Right lobe of liver (tissue), 4 donors: Measurements from ENCODE around the gene GNAL.

Source experiments
- CTCF ChIP-seq, 4 donors: fragments of 200-600 bp in 3 of 4; fragments of 450-650 bp in 1 of 4; IDR thresholded peaks; one replicate each; pipeline versions ENCODE4 v1.5.1 to v1.8.0; 2016 to 2022; ENCODE audit warnings: antibody characterized with exemption in 4 of 4, mild to moderate bottlenecking in 2 of 4
- POLR2A ChIP-seq: fragments of 450-650 bp; IDR thresholded peaks from one replicate; pipeline ENCODE4 v1.6.1; 2017; ENCODE audit warnings: antibody characterized with exemption, mild to moderate bottlenecking
- donor health status: DM: no; HTN: no; CAD: no.
- donor health status: DM: no; HTN: no; CAD: no.
- donor health status: DM: no; HTN: yes; CAD: no.

- TF ChIP-seq CTCF (IDR thresholded peaks at IDR 0.05) (no peak), POLR2A (peak; percentile 99)
Observed at GRCh38 chr18:11851146-11851805, 162.2 kb downstream of the GNAL start, which contains the start of gene CHMP1B.
